ENCODE data around the gene AFMID.
A peak's percentile ranks its signal among the peaks of the same experiment; 100 is the strongest.
"Not testable (repeated sequence)": the region's sequence is repeated elsewhere in the genome, so short reads cannot be mapped to it uniquely, and the experiment has no call there.

Gene AFMID

DNA sequence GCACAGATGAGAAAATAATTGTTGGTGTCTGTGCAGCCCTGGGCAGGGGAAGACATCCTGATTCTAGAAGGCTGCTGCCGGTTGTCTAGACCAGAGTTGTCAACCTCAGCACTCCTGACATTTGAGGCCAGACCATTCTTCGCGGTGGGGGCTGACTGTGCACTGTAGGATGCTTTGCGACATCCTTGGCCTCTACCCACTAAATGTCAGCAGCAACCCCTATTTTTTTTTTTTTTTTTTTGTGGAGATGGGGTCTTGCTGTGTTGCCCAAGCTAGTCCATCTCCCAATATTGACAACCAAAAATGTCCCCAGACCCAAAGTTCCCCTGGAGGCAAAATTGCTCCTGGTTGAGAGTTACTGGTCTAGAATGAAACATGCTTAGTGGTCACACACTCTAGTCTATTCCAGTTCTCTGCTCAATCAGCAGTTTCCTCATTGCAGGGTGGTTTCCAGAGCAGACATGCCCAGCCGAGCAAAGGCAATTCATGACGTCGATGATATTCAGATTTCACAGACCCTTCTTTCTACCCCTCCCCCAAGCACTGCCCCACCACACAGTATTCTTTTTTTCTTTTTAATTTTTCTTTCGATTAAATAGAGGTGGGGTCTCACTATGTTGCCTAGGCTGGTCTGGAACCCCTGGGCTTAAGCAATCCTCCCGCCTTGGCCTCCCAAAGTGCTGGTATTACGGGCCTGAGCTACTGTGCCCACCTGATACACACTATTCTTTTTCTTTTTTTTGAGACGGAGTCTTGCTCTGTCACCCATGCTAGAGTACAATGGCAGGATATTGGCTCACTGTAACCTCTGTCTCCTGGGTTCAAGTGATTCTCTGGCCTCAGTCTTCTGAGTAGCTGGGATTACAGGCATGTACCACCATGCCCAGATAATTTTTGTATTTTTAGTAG is 32.0 kb upstream of the AFMID start:
- no peak for DNase-seq

DNA sequence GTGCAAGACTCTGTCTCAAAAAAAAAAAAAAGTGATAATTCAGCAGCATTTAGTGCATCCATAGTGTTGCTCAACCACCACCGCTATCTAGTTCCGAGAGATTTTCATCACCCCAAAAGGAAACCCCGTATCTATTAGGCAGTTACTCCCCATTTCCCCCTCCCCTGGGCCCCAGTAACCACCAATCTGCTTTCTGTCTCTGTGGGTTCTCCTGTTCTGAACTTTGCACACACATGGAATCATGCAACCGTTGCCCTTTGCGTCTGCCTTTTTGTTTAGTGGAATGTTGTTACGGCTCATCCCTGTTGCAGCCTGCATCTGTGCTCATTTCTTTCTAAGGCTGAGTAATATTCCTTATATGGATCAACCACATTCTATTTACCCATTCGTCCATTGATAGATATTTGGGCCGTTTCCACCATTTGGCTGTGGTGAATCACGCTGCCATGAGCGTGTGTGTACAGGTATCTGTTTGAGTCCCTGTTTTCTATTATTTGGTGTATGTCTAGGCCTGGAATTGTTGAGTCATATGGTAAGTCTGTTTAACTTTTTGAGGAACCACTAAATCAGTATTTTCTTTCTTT is 27.5 kb upstream of the AFMID start:
- DNase-seq: no peak

DNA sequence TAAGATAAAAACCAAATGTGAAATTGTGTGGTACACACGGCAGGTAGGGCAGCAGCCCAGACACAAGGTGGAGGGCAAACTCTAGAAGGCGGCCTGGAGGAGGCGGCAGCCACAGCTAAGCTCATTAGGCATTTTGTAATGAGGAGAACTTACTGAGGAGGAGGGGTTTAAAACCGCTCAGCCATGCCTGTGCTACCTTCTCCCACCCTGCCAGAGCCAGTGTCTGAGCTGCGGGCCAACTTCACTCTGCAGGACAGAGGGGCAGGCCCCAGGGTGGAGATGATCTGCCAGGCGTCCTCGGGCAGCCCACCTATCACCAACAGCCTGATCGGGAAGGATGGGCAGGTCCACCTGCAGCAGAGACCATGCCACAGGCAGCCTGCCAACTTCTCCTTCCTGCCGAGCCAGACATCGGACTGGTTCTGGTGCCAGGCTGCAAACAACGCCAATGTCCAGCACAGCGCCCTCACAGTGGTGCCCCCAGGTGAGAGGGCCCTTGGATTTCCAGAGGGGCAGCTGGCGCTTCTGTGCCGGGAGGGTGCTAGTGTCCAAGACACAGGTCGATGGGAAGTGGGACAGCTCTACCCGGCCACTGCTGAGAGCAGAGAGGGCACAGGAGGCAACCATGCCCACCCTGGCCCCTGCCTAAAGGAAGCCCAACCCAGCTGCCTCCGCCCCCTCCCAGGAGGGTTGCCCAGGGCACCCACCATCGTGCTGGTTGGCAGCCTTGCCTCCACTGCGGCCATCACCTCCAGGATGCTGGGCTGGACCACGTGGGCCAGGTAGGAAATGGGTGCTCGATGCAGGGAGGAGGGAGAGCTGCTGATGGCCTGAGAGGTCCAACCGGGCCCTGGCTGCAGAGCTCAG is 23.0 kb upstream of the AFMID start:
- DNase-seq: no peak

DNA sequence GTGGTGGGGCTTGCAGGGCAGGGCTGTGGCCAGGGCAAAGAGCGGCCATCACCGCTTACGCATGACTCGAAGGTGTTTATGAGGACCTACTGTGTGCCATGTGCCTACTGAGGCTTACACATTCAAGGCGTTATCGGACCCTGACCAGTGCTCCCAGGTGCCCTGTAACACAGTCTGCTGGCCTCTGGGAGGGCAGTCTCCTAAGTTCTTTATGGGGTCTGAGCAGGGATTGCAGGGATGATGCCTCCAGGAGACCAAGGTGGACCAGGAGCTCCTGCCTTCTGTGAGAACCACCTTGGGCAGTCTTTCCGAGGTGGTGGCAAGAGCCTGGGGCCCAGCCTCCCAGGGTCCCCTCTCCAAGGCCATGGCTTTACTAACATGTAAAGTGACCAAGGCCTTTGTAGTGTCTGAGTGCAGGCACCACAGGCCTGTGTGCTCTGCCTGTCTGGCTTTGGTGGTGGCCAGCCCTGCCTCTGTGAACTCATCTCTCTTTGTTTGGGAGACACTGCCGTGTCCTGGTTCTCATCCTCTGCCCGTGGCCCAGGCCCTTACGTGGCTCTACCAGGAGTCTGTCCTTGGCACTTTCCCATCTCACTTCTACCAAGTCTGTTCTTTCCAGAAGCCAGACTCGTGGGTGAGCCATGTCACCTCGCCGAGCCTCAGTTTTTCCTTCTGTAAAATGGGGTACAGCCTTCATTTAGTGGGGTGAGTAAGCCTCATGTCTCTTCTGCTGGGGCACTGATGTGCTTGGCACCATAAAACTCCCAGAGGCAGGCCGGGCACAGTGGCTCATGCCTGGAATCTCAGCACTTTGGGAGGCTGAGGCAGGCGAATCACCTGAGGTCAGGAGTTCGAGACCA is 22.2 kb upstream of the AFMID start:
- DNase-seq: no peak

DNA sequence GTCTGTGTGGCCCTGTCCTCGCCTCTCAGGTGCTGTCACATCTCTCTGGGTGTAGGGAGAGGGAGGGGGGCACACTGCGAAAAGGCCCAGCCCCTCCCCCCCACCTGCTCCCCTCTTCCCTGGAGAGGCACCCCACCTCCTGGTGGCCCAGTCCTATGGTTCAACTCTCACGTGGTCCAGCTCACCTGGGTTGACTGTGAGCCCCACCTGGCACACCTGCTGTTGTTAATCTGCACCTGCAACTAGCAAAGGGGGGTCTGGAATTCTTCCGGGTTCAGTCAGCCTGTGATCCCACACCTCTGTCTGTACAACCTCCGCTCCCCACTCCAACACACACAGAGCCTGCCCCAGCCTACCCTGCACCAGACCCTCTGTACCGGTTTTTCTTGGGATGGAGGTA is 20.7 kb upstream of the AFMID start:
- DNase-seq: no peak

DNA sequence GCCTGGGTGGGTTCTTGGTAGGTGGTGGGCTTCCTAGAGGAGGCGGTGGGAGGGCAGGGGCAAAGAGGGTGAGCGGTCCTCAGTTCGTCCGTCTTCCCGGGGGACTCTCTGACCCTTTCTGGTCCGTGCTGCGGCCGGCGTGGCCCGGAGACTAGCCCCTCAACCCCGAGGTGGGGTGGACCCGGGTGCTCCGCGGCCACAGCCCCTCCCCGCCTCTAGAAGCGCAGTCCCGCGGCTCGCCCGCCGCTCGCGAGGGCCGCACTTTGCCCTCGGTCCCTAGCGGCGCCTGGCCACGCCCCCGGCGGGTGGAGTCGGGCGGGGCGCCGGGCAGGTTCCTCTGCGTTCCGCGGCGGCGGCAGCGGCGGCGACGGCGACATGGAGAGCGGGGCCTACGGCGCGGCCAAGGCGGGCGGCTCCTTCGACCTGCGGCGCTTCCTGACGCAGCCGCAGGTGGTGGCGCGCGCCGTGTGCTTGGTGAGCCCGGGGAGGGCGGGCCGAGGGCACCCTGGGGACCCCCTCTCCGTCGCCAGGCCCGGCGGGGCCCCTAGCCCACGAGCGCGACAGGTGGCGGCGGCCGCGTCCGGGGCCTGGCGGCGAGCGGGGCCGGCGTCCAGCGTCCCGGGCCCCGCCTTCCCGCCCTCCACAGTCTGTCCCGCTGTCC is 18.8 kb upstream of the AFMID start, which contains the start of gene SYNGR2:
SYNGR2 (plus strand) TSS at position 340 of the 661 bp plus-strand sequence; CDS start at position 376, 36 bp downstream.
- DNase-seq: peak; percentile 90

DNA sequence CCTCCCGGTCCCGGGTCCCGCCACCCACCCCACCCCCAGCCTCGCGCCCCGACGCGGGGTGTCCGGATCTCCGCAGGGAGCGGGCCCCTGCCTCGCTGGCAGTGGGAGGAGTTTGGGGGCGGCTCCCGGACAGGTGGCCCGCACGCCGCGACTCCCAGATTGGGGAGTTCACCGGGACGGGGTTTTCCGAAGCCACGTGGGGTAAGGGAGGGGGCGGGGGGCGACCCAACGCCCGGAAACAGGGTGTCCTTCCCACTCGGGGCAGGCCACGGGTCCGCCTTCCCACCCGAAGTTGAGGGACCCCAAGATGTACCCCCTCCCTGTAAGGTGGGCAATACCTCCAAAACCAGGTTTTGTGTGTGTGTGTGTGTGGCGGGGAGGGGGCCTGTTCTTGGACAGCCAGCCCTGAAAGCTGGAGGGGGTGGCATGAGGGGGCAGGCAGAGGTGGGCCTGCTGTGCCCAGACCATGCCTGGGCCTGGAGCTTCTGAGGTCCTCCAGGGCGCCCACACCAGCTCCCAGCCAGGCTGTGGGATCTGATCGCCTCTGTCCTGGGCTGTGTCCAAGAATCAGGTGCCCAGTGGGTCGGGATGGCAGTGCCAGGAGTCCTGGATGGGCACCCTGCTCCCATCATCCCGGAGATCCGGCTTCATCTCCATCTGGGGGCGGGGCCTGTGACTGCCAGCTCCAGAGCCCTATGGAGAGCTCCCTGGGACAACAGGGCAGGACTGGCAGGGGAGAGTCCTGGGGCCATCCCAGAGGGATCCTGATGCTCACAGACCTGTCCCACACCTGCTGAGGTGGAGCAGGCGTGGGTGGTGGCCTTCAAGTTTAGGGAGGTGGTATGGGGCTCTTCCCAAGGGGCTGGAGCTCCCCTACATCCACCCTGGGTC is 18.0 kb upstream of the AFMID start:
- peak; percentile 69 for DNase-seq

DNA sequence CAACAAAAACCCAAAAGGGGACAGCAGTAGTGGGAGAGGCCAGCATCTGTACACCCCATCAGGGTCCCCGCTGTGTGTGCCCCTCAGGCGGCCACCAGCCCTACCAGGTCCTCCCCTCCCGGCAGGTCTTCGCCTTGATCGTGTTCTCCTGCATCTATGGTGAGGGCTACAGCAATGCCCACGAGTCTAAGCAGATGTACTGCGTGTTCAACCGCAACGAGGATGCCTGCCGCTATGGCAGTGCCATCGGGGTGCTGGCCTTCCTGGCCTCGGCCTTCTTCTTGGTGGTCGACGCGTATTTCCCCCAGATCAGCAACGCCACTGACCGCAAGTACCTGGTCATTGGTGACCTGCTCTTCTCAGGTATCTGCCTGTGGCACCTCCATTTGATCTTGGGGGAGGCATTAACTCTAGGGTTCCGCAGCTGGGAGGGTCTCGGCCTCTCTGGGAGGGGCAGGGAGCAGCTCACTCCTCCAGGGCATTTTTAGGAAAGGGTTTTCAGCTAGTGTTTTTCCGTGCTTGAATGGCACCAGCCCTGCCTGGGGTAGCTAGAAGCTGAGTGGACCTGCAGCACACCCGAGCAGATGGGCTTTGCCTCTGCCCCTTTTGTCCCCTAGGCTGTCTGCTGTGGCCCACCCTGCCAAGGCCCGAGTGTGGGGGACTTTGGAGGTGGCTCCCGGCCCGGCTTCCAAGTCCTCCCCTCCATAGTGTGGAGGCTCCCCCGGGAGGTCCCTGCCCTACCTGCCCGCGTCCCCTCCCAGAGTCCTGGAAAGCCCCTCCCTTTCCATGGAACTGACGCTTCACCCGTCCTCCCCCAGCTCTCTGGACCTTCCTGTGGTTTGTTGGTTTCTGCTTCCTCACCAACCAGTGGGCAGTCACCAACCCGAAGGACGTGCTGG is 16.2 kb upstream of the AFMID start:
- DNase-seq: no peak

DNA sequence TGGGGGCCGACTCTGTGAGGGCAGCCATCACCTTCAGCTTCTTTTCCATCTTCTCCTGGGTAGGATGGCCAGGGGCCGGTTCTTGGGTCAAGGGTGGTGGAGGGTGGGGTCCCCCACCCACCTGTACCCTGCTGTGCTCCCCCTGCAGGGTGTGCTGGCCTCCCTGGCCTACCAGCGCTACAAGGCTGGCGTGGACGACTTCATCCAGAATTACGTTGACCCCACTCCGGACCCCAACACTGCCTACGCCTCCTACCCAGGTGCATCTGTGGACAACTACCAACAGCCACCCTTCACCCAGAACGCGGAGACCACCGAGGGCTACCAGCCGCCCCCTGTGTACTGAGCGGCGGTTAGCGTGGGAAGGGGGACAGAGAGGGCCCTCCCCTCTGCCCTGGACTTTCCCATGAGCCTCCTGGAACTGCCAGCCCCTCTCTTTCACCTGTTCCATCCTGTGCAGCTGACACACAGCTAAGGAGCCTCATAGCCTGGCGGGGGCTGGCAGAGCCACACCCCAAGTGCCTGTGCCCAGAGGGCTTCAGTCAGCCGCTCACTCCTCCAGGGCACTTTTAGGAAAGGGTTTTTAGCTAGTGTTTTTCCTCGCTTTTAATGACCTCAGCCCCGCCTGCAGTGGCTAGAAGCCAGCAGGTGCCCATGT is 15.4 kb upstream of the AFMID start:
- DNase-seq: not testable (repeated sequence)

DNA sequence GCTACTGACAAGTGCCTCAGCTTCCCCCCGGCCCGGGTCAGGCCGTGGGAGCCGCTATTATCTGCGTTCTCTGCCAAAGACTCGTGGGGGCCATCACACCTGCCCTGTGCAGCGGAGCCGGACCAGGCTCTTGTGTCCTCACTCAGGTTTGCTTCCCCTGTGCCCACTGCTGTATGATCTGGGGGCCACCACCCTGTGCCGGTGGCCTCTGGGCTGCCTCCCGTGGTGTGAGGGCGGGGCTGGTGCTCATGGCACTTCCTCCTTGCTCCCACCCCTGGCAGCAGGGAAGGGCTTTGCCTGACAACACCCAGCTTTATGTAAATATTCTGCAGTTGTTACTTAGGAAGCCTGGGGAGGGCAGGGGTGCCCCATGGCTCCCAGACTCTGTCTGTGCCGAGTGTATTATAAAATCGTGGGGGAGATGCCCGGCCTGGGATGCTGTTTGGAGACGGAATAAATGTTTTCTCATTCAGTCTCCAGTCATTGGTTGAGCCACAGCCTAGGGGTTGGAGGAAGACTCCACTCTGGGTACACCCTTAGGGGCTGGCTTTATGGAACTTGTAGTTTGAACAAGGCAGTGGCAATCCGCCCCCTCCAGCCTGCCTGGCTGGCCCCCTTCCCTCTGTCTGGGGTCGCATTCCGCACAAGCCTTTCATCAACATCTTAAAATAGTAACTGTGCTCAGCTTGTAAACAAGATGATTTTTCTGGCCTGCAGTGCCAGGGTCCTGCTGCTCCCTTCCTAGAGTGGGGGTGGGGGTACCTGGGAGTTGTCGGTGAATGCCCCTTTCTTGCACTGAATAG is 14.7 kb upstream of the AFMID start:
- DNase-seq: no peak

DNA sequence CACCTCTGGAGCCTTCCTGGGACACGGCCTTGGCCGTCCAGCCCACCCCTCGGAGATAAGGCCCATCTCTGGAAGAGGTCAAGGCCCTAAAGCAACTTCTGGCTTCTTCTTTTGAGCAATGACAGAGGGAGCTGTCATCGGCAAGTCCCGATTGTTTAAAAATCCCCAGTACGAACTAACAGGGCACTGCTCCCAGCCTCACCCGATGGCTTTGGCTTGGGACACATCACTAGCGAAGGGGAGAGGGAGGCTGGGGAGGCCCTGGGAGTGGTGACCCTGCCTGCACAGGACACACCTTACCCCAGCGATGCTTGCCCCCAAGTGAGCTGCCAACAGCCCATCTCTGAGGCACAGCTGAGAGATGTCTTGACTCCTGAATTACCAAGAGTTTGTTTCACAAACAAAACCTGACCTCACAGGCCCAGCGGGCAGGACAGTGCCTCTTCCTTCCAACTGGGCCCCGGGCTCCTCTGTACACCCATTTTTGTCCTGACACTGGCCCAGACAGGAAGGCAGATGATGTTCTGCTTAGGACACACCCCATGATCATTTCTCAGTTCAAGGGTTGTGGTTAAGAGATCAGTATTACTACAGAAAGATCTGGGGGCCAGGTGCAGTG is 14.0 kb upstream of the AFMID start:
- DNase-seq: no peak

DNA sequence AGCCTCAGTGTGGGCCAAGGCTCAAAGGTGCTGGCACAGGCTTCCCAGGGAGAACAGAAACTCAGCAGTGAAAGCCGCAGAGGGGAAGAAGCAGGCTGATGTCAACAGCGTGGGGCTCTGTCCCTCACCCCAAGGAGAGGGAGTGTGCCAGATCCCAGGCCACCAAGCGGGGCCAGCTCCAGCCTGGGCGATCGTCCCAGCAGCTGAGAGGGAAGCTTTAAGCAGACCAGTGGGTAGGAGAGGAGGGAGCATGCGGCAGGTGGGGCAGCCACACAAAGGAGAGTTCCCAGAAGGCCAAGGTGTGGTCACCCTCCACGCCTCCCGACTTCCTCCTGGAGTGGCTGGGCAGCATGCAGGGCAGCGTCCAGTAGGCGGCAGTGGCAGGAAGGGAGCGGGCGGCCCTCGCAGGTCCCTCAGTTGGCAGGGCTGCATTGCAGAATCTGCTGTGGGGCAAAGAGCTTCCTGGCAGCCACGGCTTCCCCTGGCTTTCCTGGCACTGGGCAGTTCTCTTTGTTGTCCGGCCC is 12.8 kb upstream of the AFMID start:
- DNase-seq: no peak

DNA sequence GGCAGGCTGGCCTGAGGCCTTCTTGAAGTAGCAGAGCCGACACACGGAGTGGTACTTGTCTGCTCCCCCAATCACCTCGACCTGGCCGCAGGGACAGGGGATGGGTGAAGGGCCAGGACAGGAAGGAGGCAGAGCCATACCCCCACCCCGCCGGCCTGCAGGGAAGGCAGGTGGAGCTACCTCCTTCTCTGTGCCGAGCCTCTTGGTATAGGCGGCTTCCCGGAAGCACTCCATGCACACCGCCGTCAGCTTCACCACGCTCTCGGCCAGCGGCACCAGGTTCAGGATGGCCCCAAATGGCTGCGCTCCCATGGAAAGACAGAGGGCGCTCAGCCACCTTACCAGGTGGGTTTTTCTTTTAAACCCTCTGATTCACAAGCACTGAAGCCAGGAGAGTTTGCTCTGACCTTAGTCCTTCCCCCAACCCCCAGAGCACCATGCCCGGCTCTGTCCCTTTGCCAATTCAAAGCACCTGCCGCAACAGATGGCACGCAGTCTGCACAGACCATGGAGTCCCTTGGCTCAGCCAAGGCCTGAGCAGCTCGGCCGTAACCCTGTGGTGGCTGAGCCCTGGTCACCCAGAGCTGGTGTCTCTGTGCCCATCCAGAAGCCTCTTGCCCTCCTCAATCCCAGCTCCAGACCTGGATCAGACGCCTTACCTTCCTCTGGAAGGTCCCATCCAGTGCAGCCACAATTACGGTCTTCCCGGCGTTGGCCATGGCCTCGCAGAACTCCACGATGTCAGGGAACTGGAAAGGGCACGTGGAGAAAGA is 12.1 kb upstream of the AFMID start:
- DNase-seq: no peak

DNA sequence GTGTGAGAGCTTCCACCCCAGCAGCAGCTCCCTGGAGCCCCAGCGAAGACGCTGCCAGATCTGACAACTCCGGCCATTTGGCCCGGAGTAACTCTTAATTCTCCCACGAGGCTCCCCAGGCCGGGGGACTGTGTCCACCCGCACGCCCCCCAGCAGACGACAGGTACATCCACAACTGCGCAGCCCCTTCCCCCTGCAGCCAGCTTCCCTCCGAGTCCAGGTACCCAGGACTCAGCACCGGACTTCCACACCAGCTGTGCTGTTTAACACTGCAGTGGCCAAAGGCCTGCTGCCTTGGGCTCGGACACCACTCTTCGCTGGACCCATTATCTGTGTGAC is 11.6 kb upstream of the AFMID start:
- no peak for DNase-seq

DNA sequence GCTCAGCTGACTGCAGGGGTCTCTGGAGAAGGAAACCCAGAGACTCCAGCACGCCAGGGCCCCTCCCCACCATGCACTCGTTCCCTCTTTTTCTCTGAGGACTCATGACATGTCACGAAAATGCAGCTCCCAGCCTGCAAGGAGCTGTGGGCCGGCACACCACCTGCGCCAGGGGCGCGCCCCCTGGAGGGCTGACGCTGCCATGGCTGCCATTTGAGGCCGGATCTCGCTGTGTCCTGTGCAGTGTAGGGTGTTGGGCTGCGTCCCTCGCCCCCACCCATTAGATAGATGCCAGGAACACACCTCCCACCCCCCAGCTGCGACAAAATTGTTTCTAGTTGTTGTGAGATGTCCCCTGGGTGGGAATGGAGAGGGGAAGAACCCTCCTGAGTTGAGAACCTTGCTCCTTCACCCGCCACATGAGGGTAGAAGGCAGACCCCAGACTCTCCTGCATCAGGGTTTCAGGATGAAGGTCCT is 10.6 kb upstream of the AFMID start:
- DNase-seq: peak; percentile 79

DNA sequence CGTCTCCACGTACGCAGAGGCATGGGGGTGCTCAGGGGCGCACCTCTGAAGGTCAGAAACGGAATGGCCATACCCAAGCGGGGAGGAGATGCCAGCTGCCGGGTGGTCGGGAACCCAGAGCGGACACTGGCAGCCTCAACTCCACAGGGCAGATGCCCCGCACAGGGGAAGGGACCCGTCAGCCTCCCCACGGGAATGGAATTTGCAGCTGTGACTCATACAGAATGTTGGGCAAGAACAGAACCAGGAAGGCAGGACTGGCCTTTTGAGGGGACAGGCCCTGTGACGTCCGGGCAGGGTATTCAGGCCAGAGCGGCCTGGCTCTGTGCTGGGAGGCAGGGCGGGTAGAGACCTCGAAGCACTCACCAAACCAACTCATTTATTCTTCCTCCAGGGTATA is 7.8 kb upstream of the AFMID start:
- no peak for DNase-seq

DNA sequence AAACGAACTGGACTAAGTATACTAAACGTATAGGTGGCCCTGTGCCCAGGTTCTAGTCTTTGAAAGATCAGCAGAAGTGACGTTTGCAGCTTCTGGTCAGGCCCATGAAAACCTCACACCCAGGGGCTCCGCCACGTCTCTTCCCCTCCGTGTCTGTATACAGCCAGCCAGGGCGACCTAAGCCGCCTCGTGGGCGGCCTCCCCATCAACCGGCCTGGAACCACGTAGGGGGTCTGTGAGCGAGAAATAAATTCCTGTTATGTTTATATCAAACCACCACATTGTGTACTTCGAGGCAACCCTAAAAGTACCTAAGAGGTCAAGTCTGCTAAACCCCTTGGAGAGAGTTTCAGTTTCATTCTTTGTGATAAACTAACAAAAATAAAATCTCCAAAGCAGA is 7.1 kb upstream of the AFMID start:
- no peak for DNase-seq

All from activated naive CD4-positive, alpha-beta T cell treated with anti-CD3 and anti-CD28 coated beads, Interleukin-2, amount 50 U/mL, for 16 hours (primary cell).